HepG2 (cell line): ENCODE measurements around the gene CLPTM1L. TPM values are rescaled to one million over a fixed set of nuclear protein-coding genes. Genes with fewer than 3 reads are reported as not detected.

Experiments
- ATAC-seq: fragments of 200-7000 bp; cut with Tn5 transposase; 3 replicates; pipeline ENCODE4 v1.9.1; 2020; ENCODE audit warnings: mild to moderate bottlenecking, moderate library complexity
- BruUV-seq: library from RNA; stranded (reverse); fragments of 400-500 nt; replicated peaks from 2 replicates; lab custom pipeline; 2021; lab: Mats Ljungman, UMichigan
- CTCF ChIA-PET: fragments of 300-600 bp; formaldehyde crosslinking; extraction: SDS; loops from one replicate; lab custom pipeline; 2021; ENCODE audit warnings: low total read pairs, inconsistent platforms, low intra/inter-chr PET ratio; lab: Yijun Ruan, JAX
- POLR2A ChIA-PET: fragments of 350-600 bp; sonication (Branson Sonifier 250); formaldehyde crosslinking; loops from one replicate; lab custom pipeline; 2020; ENCODE audit warnings: antibody characterized with exemption, inconsistent platforms; lab: Yijun Ruan, JAX
- DNase-seq: peaks from one replicate; pipeline ENCODE4 v3.0.0-alpha.2; 2015; ENCODE audit warnings: low spot score
- FAIRE-seq: peaks from 3 replicates; lab custom pipeline; 2011; peaks lifted over from hg19 to GRCh38; lab: Jason Lieb, UNC
- H2AFZ ChIP-seq: one replicate; pipeline ENCODE4 v1.6.1; 2011; ENCODE audit warnings: low read length, inconsistent platforms
- H3K27ac ChIP-seq: fragments of 300-600 bp; 3 replicates; pipeline ENCODE4 v1.8.0; 2011; ENCODE audit warnings: mixed run types, mild to moderate bottlenecking, mixed read lengths, low read length, inconsistent platforms; ENCODE audit not compliant: insufficient read depth; ENCODE audit errors: extremely low read length
- H3K27me3 ChIP-seq, 2 experiments: fragments of 200-600 bp in 1 of 2; 2 replicates in 1 of 2; 3 replicates in 1 of 2; pipeline versions ENCODE4 v1.6.0 to v1.8.0; 2011; ENCODE audit warnings: low read length in 2 of 2, mild to moderate bottlenecking in 2 of 2, moderate library complexity in 2 of 2, inconsistent platforms in 1 of 2; ENCODE audit not compliant: insufficient read depth in 2 of 2, control insufficient read depth in 1 of 2
- H3K36me3 ChIP-seq, 2 experiments: fragments of 200-600 bp in 1 of 2; replicated peaks in 1 of 2; 2 replicates in 1 of 2; 3 replicates in 1 of 2; pipeline versions ENCODE4 v1.5.1 to v1.8.0; 2011; ENCODE audit warnings: low read length in 2 of 2, inconsistent platforms in 1 of 2; ENCODE audit not compliant: insufficient read depth in 2 of 2, control insufficient read depth in 1 of 2
- H3K4me1 ChIP-seq: 2 replicates; pipeline ENCODE4 v1.5.1; 2012; ENCODE audit warnings: low read length, inconsistent platforms; ENCODE audit not compliant: insufficient read depth
- H3K4me2 ChIP-seq: 2 replicates; pipeline ENCODE4 v1.6.0; 2011; ENCODE audit warnings: low read depth, low read length, inconsistent platforms
- H3K4me3 ChIP-seq, 3 experiments: fragments of 200-600 bp in 1 of 3; sonication (generic), shearing (Covaris generic) in 1 of 3; replicated peaks in 1 of 3; 2 replicates each; pipeline ENCODE4 v1.5.1; 2011 to 2016; ENCODE audit warnings: low read length in 3 of 3, inconsistent platforms in 2 of 3, low read depth in 2 of 3, mild to moderate bottlenecking in 2 of 3, control low read depth in 1 of 3, mixed read lengths in 1 of 3; ENCODE audit not compliant: insufficient read depth in 1 of 3
- H3K79me2 ChIP-seq: one replicate; pipeline ENCODE4 v1.6.1; 2011; ENCODE audit warnings: low read length, inconsistent platforms; ENCODE audit not compliant: insufficient read depth
- H3K9ac ChIP-seq: 2 replicates; pipeline ENCODE4 v1.6.0; 2011; ENCODE audit warnings: mild to moderate bottlenecking, low read depth, low read length, inconsistent platforms; ENCODE audit not compliant: insufficient read depth
- H3K9me3 ChIP-seq: 2 replicates; pipeline ENCODE4 v1.5.1; 2012; ENCODE audit warnings: mild to moderate bottlenecking, low read length
- H4K20me1 ChIP-seq: 2 replicates; pipeline ENCODE4 v1.6.0; 2011; ENCODE audit warnings: inconsistent platforms, mild to moderate bottlenecking, low read length, moderate library complexity; ENCODE audit not compliant: insufficient read depth
- AGO2 ChIP-seq: fragments of 200-400 bp; formaldehyde crosslinking; optimal IDR thresholded peaks from 2 replicates; pipeline ENCODE3; 2017; ENCODE audit warnings: mild to moderate bottlenecking, low read depth, low read length, moderate library complexity
- ATF4 ChIP-seq, 2 experiments: fragments of 450-650 bp in 1 of 2; sonication (generic) in 1 of 2; formaldehyde crosslinking; IDR thresholded peaks; 2 replicates each; pipeline versions ENCODE4 v1.5.0 to v1.8.0; 2020 to 2022; ENCODE audit warnings: mild to moderate bottlenecking in 1 of 2, missing genetic modification reagents in 1 of 2
- KDM5A ChIP-seq: fragments of 200-600 bp; sonication (generic); IDR thresholded peaks from 2 replicates; pipeline ENCODE4 v1.7.0; 2018; ENCODE audit warnings: antibody characterized with exemption, mild to moderate bottlenecking, low read length, borderline replicate concordance
- SP4 ChIP-seq: sonication (generic); formaldehyde crosslinking; IDR thresholded peaks from 2 replicates; pipeline ENCODE4 v1.8.1; 2023; ENCODE audit warnings: mild to moderate bottlenecking, missing genetic modification reagents
- TFDP2 ChIP-seq: sonication (generic); formaldehyde crosslinking; IDR thresholded peaks from 2 replicates; pipeline ENCODE4 v1.4.0; 2020; ENCODE audit warnings: missing genetic modification reagents
- TFE3 ChIP-seq: IDR thresholded peaks from 2 replicates; pipeline ENCODE4 v1.6.1; 2016
- ZFP91 ChIP-seq: sonication (generic); formaldehyde crosslinking; IDR thresholded peaks from 2 replicates; pipeline ENCODE4 v1.9.0; 2022; ENCODE audit warnings: missing genetic modification reagents, mild to moderate bottlenecking, borderline replicate concordance
- ZNF224 ChIP-seq: sonication (generic); formaldehyde crosslinking; IDR thresholded peaks from 2 replicates; pipeline ENCODE4 v1.5.0; 2020; ENCODE audit warnings: mild to moderate bottlenecking, missing genetic modification reagents
- ZNF33B ChIP-seq: sonication (generic); formaldehyde crosslinking; IDR thresholded peaks from 2 replicates; pipeline ENCODE4 v1.5.1; 2020; ENCODE audit warnings: mild to moderate bottlenecking, missing genetic modification reagents
- ZNF607 ChIP-seq: sonication (generic); formaldehyde crosslinking; IDR thresholded peaks from 2 replicates; pipeline ENCODE4 v1.5.1; 2020; ENCODE audit warnings: missing genetic modification reagents, mild to moderate bottlenecking, borderline replicate concordance
- ZNF766 ChIP-seq: sonication (generic); formaldehyde crosslinking; IDR thresholded peaks from 2 replicates; pipeline ENCODE4 v1.5.0; 2020; ENCODE audit warnings: missing genetic modification reagents, borderline replicate concordance
- WGBS: methylation state at CpG from one replicate; pipeline ENCODE4 v1.1.6; 2017; ENCODE audit warnings: low lambda C conversion rate; 5-methylcytosine and 5-hydroxymethylcytosine counted together
- in situ Hi-C: cut with HindIII; loops from 2 replicates; pipeline ENCODE4 v1.10.0; 2017; ENCODE audit warnings: low pct_unique_long_range_greater_than_20kb; ENCODE audit not compliant: extremely low pct_ligation_motif_present
- intact Hi-C: fragments of 100-400 bp; cut with micrococcal nuclease; formaldehyde crosslinking; loops from one replicate; pipeline ENCODE4 v1.10.0; 2022; ENCODE audit not compliant: unreplicated experiment
- polyA plus RNA-seq, 8 experiments: library from polyadenylated mRNA; depleted of rRNA in 3 of 8; stranded (reverse) in 7 of 8; unstranded in 1 of 8; fragments of >200 nt; fragmentation: Illumina TruSeq in 4 of 8; extraction: Trizol in 4 of 8; gene quantifications; 2 replicates each; pipeline versions ENCODE4 v1.2.1 to v1.2.3, GENCODE V29; 2011 to 2016; ENCODE audit warnings: low read depth in 4 of 8, missing spikeins in 1 of 8, mixed read lengths in 1 of 8; ENCODE audit not compliant: insufficient read depth in 1 of 8
- total RNA-seq, 5 experiments: library from RNA; depleted of rRNA; stranded (reverse); fragments of >200 nt; fragmentation: Illumina TruSeq; extraction: Trizol; gene quantifications; 2 replicates each; pipeline ENCODE4 v1.2.3, GENCODE V29; 2016; ENCODE audit warnings: low read depth in 1 of 5

Gene CLPTM1L
- total and polyA plus RNA-seq, 2 of the 13 experiments (the other 11 are each of a cell fraction or from before 2014, with no cell fraction given): 80.3 to 124 TPM

- H3K9me3 ChIP-seq: no peaks in the 10 kb centered on the region
- peaks cover 25 to 49% of the 10 kb centered on the region in 2 experiments; a peak in 4 of 5 replicates for H3K36me3 ChIP-seq
- H3K27ac ChIP-seq: no peak overlapping the region
- H3K4me2 ChIP-seq: no peak overlapping the region
- TF ChIP-seq ZNF766 (CRISPR knock-in tag) (no peak), ZNF607 (no peak)
- H3K27me3 ChIP-seq: no peaks in the 10 kb centered on the region
- POLR2A ChIA-PET: interaction anchor here (1.2 kb wide), 1 partner anchor 31 kb away, joined by 5 read pairs; the partner anchor contains the start of gene TERT
- in situ Hi-C loops (no loop called here), intact Hi-C loops (no loop called here)
- H4K20me1 ChIP-seq: peaks cover 17% of the 10 kb centered on the region
- ATAC-seq (no peak), FAIRE-seq (no peak), DNase-seq (no peak)
- no TSS peak for BruUV-seq
- WGBS: 92% methylated on average over 20 of the region's 22 CpGs
- peaks cover 28% of the 10 kb centered on the region for H3K4me1 ChIP-seq
- H2AFZ ChIP-seq: no peak overlapping the region
- CTCF ChIA-PET: no interaction called here
- no peaks in the 10 kb centered on the region for H3K79me2 ChIP-seq
- H3K4me3 ChIP-seq: no peak overlapping the region
- H3K9ac ChIP-seq: no peak overlapping the region
These were observed 18.9 kb downstream of the CLPTM1L start for GRCh38 chr5:1325870-1326531.

- H3K4me2 ChIP-seq: no peak overlapping the region
- H3K79me2 ChIP-seq: no peaks in the 10 kb centered on the region
- intact Hi-C loops: no loop called here
- no peak overlapping the region for H2AFZ ChIP-seq
- ATAC-seq (no peak; the same call in 2 of the 3 replicates), DNase-seq (no peak), FAIRE-seq (no peak)
- H4K20me1 ChIP-seq: peaks cover 17% of the 10 kb centered on the region
- BruUV-seq: no TSS peak
- peaks cover 28% of the 10 kb centered on the region for H3K4me1 ChIP-seq
- POLR2A ChIA-PET: no interaction called here
- no peak overlapping the region for H3K4me3 ChIP-seq
- peaks cover 30 to 49% of the 10 kb centered on the region in 2 experiments; a peak in 4 of 5 replicates for H3K36me3 ChIP-seq
- no peaks in the 10 kb centered on the region for H3K9me3 ChIP-seq
- no peak overlapping the region for H3K27ac ChIP-seq
- CTCF ChIA-PET: no interaction called here
- H3K9ac ChIP-seq: no peak overlapping the region
- H3K27me3 ChIP-seq: no peaks in the 10 kb centered on the region
- WGBS: 87% methylated on average over 9 of the region's 17 CpGs
- in situ Hi-C loops: no loop called here
- no peak for TF ChIP-seq ZNF33B (CRISPR knock-in tag)
- no peak for TF ChIP-seq ZFP91 (CRISPR knock-in tag)
- no peak for TF ChIP-seq SP4 (CRISPR knock-in tag)
- no peak for TF ChIP-seq AGO2
- no peak for TF ChIP-seq ZNF224 (CRISPR knock-in tag)
- TF ChIP-seq ATF4 (CRISPR knock-in tag; IDR thresholded peaks at IDR 0.05): no peak
- TF ChIP-seq KDM5A: no peak
- TF ChIP-seq TFE3 (CRISPR knock-in tag): no peak
- no peak for TF ChIP-seq TFDP2 (CRISPR knock-in tag)
These were observed 19.6 kb downstream of the CLPTM1L start for GRCh38 chr5:1325191-1325741.
